ENCODE data around the gene DUSP16.

The DUSP16 gene

DNA sequence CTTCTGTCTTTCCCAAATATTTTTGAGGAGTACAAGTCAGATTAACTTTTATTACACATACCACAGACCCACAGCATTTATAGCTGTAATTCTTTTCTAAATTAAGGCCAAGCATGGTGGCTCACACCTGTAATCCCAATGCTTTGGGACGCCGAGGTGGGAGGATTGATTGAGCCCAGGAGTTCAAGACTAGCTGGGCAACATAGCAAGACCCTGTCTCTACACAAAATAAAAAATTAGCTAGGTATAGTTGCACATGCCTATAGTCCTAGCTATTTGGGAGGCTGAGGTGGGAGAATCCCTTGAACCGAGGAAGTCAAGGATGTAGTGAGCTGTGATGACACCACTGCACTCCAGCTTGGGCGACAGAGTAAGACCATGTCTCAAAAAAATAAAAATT, 7.0 kb downstream of the DUSP16 start:
- no peak for DNase-seq (ENCODE audit: low read depth in 2 of 2)
- no peak overlapping the region for H3K4me3 ChIP-seq (replicated peaks in 1 of 2; ENCODE audit: low read depth in 2 of 2, low read length in 2 of 2)
- TF ChIP-seq, protein P1, sequence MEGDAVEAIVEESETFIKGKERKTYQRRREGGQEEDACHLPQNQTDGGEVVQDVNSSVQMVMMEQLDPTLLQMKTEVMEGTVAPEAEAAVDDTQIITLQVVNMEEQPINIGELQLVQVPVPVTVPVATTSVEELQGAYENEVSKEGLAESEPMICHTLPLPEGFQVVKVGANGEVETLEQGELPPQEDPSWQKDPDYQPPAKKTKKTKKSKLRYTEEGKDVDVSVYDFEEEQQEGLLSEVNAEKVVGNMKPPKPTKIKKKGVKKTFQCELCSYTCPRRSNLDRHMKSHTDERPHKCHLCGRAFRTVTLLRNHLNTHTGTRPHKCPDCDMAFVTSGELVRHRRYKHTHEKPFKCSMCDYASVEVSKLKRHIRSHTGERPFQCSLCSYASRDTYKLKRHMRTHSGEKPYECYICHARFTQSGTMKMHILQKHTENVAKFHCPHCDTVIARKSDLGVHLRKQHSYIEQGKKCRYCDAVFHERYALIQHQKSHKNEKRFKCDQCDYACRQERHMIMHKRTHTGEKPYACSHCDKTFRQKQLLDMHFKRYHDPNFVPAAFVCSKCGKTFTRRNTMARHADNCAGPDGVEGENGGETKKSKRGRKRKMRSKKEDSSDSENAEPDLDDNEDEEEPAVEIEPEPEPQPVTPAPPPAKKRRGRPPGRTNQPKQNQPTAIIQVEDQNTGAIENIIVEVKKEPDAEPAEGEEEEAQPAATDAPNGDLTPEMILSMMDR (IDR thresholded peaks at IDR 0.05; ENCODE audit: low read depth, low read length) = no peak

DNA sequence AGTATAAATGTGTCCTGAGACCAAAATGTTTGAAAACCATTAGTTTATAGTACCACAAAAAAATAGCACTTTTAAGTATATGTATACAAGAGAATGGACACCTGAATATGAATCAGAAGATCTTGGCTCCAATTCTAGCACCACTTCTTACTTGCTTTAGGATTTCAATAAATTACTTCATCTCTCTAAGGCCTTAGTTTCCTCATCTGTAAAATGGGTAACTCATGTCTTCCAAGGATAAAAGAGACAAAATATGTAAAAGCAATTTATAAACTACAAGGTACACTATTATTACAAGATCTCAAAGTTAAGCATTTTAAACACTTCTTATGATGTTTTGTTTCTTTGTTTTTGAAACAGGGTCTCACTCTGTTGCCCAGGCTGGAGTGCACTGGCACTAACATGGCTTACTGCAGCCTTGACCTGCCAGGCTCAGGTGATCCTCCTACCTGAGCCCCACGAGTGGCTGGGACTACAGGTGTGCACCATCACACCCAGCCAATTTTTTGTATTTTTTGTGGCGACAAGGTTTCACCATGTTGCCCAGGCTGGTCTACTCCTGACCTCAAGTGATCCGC, 9.4 kb downstream of the DUSP16 start:
- TF ChIP-seq, protein P1 (IDR thresholded peaks at IDR 0.05; ENCODE audit: low read depth, low read length) = no peak
- no peak overlapping the region for H3K4me3 ChIP-seq (replicated peaks in 1 of 2; ENCODE audit: low read depth in 2 of 2, low read length in 2 of 2)
- DNase-seq (ENCODE audit: low read depth in 2 of 2) = no peak

DNA sequence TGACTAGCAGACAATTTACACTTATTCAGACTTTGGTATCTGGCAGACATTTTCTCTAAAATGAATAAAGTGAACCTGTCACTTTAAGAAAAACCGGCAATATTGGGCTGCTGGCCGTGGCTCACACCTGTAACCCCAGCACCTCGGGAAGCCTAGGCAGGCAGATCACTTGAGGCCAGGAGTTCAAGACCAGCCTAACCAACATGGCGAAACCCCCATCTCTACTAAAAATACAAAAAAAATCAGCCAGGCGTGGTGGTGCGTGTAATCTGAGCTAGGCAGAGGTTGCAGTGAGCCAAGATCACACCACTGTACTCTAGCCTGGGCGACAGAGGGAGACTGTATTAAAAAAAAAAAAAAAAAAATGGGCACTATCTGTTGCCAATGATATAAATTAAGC, 11.5 kb downstream of the DUSP16 start:
- TF ChIP-seq, protein P1 (IDR thresholded peaks at IDR 0.05; ENCODE audit: low read depth, low read length) = no peak
- DNase-seq (ENCODE audit: low read depth in 2 of 2) = no peak
- H3K4me3 ChIP-seq (replicated peaks in 1 of 2; ENCODE audit: low read depth in 2 of 2, low read length in 2 of 2) = no peak overlapping the region

DNA sequence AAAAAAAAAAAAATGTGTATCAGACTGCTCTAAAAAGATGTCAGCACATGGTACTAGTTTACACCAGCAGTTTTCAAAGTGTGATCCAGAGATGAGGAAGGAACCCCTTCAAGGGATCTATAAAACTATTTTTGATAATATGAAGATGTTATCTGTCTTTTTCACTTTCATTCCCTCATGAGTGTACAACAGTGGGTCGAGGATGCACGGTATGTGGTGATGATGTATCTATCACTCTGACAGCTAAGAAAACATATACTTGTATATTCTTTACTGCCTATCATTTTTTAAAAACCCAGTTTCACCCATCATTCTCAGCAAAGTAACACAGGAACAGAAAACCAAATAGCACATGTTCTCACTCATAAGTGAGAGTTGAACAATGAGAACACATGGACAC, 12.4 kb downstream of the DUSP16 start:
- no peak for DNase-seq (ENCODE audit: low read depth in 2 of 2)
- TF ChIP-seq, protein P1 (IDR thresholded peaks at IDR 0.05; ENCODE audit: low read depth, low read length) = no peak
- H3K4me3 ChIP-seq (replicated peaks in 1 of 2; ENCODE audit: low read depth in 2 of 2, low read length in 2 of 2) = no peak overlapping the region

DNA sequence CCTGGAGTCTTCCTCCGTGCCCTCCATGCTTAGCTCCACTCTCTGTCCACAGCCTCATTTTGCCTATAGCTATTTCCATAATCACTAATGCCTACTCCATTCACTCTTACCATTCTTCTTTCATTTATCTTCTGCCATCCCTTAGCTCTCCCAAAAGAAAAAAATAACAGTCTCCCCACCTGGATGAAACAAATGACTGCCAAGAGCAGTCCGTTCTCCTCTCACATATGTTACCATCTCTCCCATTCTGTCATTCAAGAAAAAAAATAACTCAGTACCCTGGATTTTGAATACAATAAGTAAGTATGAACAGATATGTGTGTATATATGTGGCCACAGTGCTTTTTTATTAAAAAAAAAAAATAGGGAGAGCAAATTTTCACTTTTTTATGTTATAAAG, 13.2 kb downstream of the DUSP16 start:
- no peak overlapping the region for H3K4me3 ChIP-seq (replicated peaks in 1 of 2; ENCODE audit: low read depth in 2 of 2, low read length in 2 of 2)
- TF ChIP-seq, protein P1 (IDR thresholded peaks at IDR 0.05; ENCODE audit: low read depth, low read length) = no peak
- no peak for DNase-seq (ENCODE audit: low read depth in 2 of 2)

DNA sequence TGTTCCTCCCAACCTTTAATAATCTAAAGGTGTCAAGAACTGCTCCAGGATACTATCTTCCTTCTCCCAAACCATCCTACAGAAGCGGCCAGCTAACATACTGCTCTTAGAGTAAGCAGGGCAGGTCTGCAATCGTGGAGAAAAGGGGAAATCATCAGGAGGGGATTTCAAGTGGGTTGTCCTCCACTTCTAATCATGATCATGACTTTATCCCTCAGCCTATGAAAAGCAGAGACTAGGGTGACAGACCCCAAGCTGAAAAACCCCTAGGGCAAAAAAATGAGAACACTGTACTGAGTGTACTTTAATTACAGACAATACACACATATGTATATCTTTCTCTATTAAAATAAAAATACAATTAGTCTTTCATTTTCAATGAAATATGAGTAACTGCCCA, 13.9 kb downstream of the DUSP16 start:
- DNase-seq (ENCODE audit: low read depth in 2 of 2) = no peak

More for the DNA sequence above, 13.9 kb downstream of the DUSP16 start:
- TF ChIP-seq, protein P1 (IDR thresholded peaks at IDR 0.05; ENCODE audit: low read depth, low read length) = no peak
- no peak overlapping the region for H3K4me3 ChIP-seq (replicated peaks in 1 of 2; ENCODE audit: low read depth in 2 of 2, low read length in 2 of 2)
